HG03159 (cell line): ENCODE results near the gene GHRHR.

Experiments
- ATAC-seq: cut with Tn5 transposase; IDR thresholded peaks from one replicate; pipeline ENCODE4 v1.9.1; 2021; ENCODE audit warnings: mild to moderate bottlenecking, moderate library complexity; ENCODE audit not compliant: unreplicated experiment

The GHRHR gene

GRCh38 chr7:30963842-30964241 is at the start of gene GHRHR:
TSS of gene GHRHR (plus strand) at chr7:30963953. CDS start at chr7:30964069, 116 bp downstream.
- no peak for ATAC-seq

- ATAC-seq: no peak
Observed at GRCh38 chr7:30914596-30914995, 49.2 kb upstream of the GHRHR start.

- ATAC-seq: no peak
Observed at GRCh38 chr7:30915005-30915601, 48.6 kb upstream of the GHRHR start.

- ATAC-seq: no peak
Observed at GRCh38 chr7:30915751-30916150, 48.0 kb upstream of the GHRHR start.

GRCh38 chr7:30916255-30916654 is 47.5 kb upstream of the GHRHR start:
- no peak for ATAC-seq

GRCh38 chr7:30916767-30917166 is 47.0 kb upstream of the GHRHR start:
- ATAC-seq: no peak

GRCh38 chr7:30917216-30917893 is 46.4 kb upstream of the GHRHR start:
- no peak for ATAC-seq

GRCh38 chr7:30918676-30919075 is 45.1 kb upstream of the GHRHR start:
- no peak for ATAC-seq

GRCh38 chr7:30920021-30920583 is 43.7 kb upstream of the GHRHR start:
- no peak for ATAC-seq

- no peak for ATAC-seq
Observed at GRCh38 chr7:30920584-30921539, 42.9 kb upstream of the GHRHR start.

GRCh38 chr7:30921540-30922401 is 42.0 kb upstream of the GHRHR start:
- no peak for ATAC-seq

GRCh38 chr7:30922596-30922995 is 41.2 kb upstream of the GHRHR start:
- ATAC-seq: no peak

- no peak for ATAC-seq
Observed at GRCh38 chr7:30923009-30923773, 40.6 kb upstream of the GHRHR start.

- ATAC-seq: no peak
Observed at GRCh38 chr7:30923774-30924413, 39.9 kb upstream of the GHRHR start.

- ATAC-seq: no peak
Observed at GRCh38 chr7:30924624-30925023, 39.1 kb upstream of the GHRHR start.

- no peak for ATAC-seq
Observed at GRCh38 chr7:30925117-30925516, 38.6 kb upstream of the GHRHR start.

- no peak for ATAC-seq
Observed at GRCh38 chr7:30925913-30926312, 37.8 kb upstream of the GHRHR start.

GRCh38 chr7:30926313-30926712 is 37.4 kb upstream of the GHRHR start:
- ATAC-seq: no peak

GRCh38 chr7:30927040-30927439 is 36.7 kb upstream of the GHRHR start:
- no peak for ATAC-seq
